HG03558 (cell line): ENCODE results near the gene ARHGEF2.
"Not testable (repeated sequence)": the region's sequence is repeated elsewhere in the genome, so short reads cannot be mapped to it uniquely, and the experiment has no call there.

Experiments used
- ATAC-seq: cut with Tn5 transposase; IDR thresholded peaks from one replicate; pipeline ENCODE4 v1.9.1; 2021; ENCODE audit warnings: moderate number of reproducible peaks; ENCODE audit not compliant: unreplicated experiment; ENCODE audit errors: extremely low read depth

The ARHGEF2 gene

DNA sequence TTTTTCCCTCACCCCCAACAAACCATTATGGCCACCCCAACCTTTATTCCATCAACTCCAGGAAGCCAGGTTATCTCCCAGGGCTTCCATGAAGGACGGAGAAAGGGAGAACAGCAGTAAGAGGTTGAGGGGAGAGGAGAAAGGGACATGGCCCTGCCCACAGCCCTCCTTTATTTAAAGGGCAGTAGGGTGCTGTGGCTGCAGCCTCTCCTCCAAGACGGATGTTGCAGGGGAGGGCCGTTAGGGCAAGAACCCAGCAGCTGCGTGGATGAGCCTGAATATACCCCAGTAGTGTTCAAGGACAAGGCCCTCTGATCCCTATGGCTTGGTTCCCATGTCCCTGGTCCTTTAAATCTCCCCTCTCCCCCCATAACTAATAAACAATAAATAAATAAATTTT is 31.1 kb downstream of the ARHGEF2 start:
- ATAC-seq = no peak

- no peak for ATAC-seq
Measured at GRCh38 chr1:155946633-155947219, 31.6 kb downstream of the ARHGEF2 start.

DNA sequence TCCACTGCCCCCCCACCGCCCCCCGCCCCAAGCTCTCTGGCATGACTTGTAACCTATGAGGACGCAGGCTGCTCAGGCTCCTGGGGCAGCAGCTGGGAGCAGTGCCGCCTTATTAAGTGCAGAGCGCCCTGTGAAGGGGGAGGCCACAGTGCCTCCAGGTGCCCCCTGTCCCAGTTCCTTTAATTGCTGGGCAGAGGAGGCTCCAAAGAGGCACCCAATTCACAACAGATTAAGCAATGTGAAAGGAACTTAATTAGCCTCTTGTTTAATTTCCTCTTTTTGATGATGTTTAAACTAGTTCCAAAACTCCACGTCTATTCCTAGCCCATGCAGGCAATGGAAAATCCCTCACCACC is 33.9 kb downstream of the ARHGEF2 start:
- ATAC-seq = no peak

GRCh38 chr1:155942578-155943141 is 35.7 kb downstream of the ARHGEF2 start:
- no peak for ATAC-seq

DNA sequence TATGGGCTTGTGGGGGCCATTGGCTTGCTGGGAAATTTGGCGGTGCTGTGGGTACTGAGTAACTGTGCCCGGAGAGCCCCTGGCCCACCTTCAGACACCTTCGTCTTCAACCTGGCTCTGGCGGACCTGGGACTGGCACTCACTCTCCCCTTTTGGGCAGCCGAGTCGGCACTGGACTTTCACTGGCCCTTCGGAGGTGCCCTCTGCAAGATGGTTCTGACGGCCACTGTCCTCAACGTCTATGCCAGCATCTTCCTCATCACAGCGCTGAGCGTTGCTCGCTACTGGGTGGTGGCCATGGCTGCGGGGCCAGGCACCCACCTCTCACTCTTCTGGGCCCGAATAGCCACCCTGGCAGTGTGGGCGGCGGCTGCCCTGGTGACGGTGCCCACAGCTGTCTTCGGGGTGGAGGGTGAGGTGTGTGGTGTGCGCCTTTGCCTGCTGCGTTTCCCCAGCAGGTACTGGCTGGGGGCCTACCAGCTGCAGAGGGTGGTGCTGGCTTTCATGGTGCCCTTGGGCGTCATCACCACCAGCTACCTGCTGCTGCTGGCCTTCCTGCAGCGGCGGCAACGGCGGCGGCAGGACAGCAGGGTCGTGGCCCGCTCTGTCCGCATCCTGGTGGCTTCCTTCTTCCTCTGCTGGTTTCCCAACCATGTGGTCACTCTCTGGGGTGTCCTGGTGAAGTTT is 36.4 kb downstream of the ARHGEF2 start:
- ATAC-seq = no peak

DNA sequence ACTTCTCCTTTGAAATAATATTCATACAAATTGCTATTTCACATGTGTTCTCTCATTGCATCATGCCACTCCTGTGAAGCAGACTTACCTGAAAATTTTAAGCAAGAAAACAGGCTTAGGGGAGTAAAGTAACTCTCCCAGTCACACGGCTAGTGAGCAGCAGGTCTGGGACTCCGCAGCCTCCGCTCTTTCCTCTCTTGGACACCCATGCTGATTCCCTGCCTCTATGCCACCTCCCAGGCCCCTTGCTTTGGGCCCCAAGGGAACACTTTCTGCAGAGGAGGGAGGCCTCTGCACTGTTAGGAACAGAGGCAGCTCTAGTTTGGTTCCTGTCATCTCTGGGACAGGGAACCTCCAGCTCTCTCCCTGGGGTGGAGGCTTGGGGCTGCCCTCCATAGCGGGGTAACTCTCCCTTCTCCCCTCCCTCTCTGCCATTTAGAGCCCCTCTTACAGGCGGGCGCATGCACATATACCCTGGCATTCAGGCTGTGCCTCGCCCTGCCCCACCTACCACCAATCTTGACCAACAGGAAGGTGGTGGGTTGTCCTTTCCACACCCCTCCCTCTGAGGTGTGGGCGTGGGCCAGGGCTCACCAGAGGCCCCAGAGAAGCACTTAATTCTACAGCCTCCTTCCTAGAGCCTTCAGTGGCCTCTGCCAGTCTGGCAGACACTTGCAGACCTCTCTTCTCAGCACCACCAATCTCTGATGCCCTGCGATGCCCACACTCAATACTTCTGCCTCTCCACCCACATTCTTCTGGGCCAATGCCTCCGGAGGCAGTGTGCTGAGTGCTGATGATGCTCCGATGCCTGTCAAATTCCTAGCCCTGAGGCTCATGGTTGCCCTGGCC is 37.1 kb downstream of the ARHGEF2 start, which contains the start of gene RXFP4:
Gene RXFP4 (plus strand): TSS at position 646 of the 852 bp plus-strand sequence. CDS start 72 bp downstream, at position 718.
- ATAC-seq = no peak

DNA sequence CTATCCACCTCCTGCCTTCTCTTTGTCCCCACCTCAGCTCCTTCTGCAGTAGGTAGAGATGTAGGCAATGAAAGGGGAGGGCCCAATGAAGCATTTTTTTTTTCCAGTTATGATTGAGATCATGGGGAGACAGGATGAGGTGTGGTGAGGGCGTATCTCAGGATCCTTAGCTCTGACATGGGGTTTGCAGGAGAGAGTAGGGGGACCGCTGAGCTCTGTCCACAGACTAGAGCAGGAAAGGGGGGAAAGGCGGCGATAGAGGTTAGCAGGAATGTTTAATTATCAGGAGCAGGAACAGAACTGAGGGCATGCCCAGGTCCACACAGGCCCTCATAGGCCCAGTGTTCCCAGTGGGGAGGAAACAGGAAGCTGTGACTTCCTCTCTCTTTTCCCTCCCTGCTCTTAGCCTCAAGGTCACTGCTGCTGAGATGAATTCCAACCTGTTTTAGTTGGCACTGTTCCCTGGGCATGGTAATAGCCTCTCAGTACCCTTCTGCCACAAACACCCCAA is 37.8 kb downstream of the ARHGEF2 start:
- no peak for ATAC-seq

DNA sequence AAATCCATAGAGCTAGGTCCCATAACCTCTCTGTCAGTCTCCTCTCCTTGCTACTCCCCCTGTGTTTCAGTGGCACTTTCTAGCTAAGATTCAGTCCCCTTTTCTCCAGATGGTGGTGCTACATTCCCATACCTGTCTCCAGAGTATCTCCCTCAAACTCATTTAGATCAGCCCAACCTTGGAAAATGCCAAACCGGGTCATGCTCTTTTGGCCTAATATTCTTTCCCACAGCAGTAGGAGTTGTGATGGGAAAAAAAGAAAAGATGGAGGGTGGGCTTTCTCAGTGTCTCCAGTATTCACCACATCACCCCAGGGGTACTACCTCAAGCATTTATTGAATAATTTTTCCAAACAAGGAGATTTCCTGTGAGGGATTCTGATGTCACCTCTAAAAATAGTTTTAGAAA is 40.1 kb downstream of the ARHGEF2 start:
- ATAC-seq = no peak

DNA sequence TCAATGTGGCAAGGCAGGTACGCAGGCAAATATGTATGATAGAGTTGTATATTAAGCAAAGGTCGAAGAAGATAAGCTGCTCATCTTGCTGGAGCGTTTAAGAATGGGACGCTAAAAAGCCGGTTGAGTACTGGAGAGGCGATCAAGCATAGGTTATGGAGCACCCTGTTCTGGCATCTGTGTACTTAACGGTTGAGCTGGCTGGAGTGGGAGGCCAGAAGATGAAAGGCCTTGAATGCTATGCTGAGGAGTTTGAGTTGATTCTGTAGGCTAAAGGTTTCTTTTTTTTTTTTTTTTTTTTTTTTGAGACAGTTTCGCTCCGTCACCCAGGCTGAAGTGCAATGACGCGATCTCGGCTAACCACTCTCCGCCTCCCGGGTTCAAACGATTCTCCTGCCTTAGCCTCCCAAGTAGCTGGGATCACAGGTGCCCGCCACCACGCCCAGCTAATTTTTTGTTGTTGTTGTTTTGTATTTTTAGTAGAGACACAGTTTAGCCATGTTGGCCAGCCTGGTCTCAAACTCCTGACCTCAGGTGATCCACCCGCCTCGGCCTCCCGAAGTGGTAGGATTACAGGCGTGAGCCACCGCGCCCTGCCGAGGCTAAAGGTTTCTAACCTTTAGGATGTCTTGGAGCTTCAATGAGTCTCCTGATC is 43.3 kb downstream of the ARHGEF2 start:
- ATAC-seq = no peak

- ATAC-seq = peak; percentile 53
Measured at GRCh38 chr1:155934097-155934935, 44.0 kb downstream of the ARHGEF2 start, which contains the start of gene KHDC4. Gene KHDC4 (minus strand): TSS chr1:155934413. CDS start chr1:155934373, 40 bp downstream.

GRCh38 chr1:155933591-155934096 is 44.7 kb downstream of the ARHGEF2 start:
- ATAC-seq = no peak

- ATAC-seq = no peak
Measured at GRCh38 chr1:155932487-155932886, 45.9 kb downstream of the ARHGEF2 start.

GRCh38 chr1:155932081-155932480 is 46.3 kb downstream of the ARHGEF2 start:
- ATAC-seq = no peak

- ATAC-seq = no peak
Measured at GRCh38 chr1:155931332-155932038, 46.9 kb downstream of the ARHGEF2 start.

DNA sequence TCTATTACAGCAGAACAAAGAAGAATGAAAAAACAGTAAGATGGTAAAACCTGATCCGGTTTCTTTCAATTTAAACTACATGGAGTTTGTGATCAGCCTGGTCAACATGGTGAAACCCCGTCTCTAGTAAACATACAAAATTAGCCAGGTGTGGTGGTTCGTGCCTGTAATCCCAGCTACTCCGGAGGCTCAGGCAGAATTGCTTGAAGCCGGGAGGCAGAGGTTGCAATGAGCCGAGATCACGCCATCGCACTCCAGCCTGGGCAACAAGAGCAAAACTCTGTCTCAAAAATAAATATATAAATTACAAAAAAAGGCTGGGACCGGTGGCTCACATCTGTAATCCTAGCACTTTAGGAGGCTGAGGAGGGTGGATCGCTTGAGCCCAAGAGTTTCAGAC is 47.6 kb downstream of the ARHGEF2 start:
- not testable (repeated sequence) for ATAC-seq

- no peak for ATAC-seq
Measured at GRCh38 chr1:155929057-155929456, 49.3 kb downstream of the ARHGEF2 start.

DNA sequence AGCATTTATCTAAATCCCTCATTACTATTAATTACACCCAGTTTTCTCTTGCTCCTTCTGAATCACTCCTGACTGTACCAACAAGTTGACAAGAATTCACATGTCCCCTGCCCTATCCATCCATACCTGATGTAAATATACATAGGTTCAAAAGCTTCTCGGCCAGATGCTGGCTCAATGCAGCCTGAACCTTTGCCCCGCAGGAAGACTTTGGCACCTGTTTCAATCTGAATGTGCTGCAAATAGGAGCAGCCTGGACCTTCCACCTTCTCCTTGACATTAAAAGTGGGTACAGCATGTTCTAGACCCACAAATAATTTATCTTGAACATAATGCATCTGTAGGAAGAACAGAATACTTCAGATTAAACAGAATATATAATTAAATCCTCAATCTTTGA is 52.8 kb downstream of the ARHGEF2 start:
- no peak for ATAC-seq

DNA sequence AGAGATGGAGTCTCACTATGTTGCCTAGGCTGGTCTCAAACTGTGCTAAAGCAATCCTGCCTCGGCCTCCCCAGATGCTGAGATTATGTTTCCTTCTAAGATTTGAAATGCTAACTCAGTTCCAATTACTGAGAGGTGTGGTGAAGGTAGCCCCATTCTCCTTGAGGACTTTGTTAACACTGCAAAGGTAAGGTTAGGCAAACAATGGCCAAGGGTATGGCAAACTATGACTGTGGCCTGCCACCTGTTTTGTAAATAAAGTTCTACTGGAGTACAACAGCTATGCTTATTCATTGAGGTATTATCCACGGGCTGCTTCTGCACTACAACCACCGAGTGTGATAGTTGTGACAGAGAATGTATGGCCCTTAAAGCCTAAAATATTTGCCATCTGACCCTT is 57.6 kb downstream of the ARHGEF2 start:
- ATAC-seq = no peak
